GM21825 (cell line): Measurements from ENCODE around the gene PDE4B.

Source experiments
- ATAC-seq: cut with Tn5 transposase; IDR thresholded peaks from one replicate; pipeline ENCODE4 v1.9.1; 2021; ENCODE audit warnings: mild to moderate bottlenecking, moderate library complexity; ENCODE audit not compliant: unreplicated experiment

The PDE4B gene

GRCh38 chr1:65792669-65793358 lies at the start of gene PDE4B:
Gene PDE4B (plus strand): TSS chr1:65792895.
- ATAC-seq = no peak

GRCh38 chr1:65744731-65745130 lies 48.0 kb upstream of the PDE4B start:
- ATAC-seq = no peak

- no peak for ATAC-seq
Observed at GRCh38 chr1:65751961-65752360, 40.7 kb upstream of the PDE4B start.

- no peak for ATAC-seq
Observed at GRCh38 chr1:65756616-65757015, 36.1 kb upstream of the PDE4B start.

GRCh38 chr1:65757531-65757930 lies 35.2 kb upstream of the PDE4B start:
- no peak for ATAC-seq

GRCh38 chr1:65758128-65758527 lies 34.6 kb upstream of the PDE4B start:
- ATAC-seq = no peak

- ATAC-seq = no peak
Observed at GRCh38 chr1:65759516-65759915, 33.2 kb upstream of the PDE4B start.

- ATAC-seq = no peak
Observed at GRCh38 chr1:65762081-65762862, 30.4 kb upstream of the PDE4B start.

- no peak for ATAC-seq
Observed at GRCh38 chr1:65764052-65764451, 28.6 kb upstream of the PDE4B start.

- ATAC-seq = no peak
Observed at GRCh38 chr1:65765631-65766030, 27.1 kb upstream of the PDE4B start.

GRCh38 chr1:65769636-65770035 lies 23.1 kb upstream of the PDE4B start:
- no peak for ATAC-seq

- no peak for ATAC-seq
Observed at GRCh38 chr1:65772607-65773006, 20.1 kb upstream of the PDE4B start.

GRCh38 chr1:65773391-65774123 lies 19.1 kb upstream of the PDE4B start:
- ATAC-seq = no peak

- ATAC-seq = no peak
Observed at GRCh38 chr1:65788762-65789161, 3.9 kb upstream of the PDE4B start.

- ATAC-seq = no peak
Observed at GRCh38 chr1:65791396-65791795, 1.3 kb upstream of the PDE4B start.

GRCh38 chr1:65791801-65792668 lies 660 bp upstream of the PDE4B start:
- ATAC-seq = no peak

GRCh38 chr1:65793359-65793732 lies 651 bp downstream of the PDE4B start:
- no peak for ATAC-seq

GRCh38 chr1:65795311-65795710 lies 2.6 kb downstream of the PDE4B start:
- ATAC-seq = no peak

- no peak for ATAC-seq
Observed at GRCh38 chr1:65799601-65800000, 6.9 kb downstream of the PDE4B start.

- ATAC-seq = no peak
Observed at GRCh38 chr1:65804584-65804983, 11.9 kb downstream of the PDE4B start.

GRCh38 chr1:65812065-65812464 lies 19.4 kb downstream of the PDE4B start:
- peak; percentile 99 for ATAC-seq
